Lower leg skin (tissue), 3 donors: ENCODE measurements around the gene TPRN.

Source experiments
- CTCF ChIP-seq, 3 donors: fragments of 450-650 bp; IDR thresholded peaks; one replicate each; pipeline ENCODE4 v1.5.1; 2016; ENCODE audit warnings: antibody characterized with exemption in 3 of 3, mild to moderate bottlenecking in 3 of 3, moderate library complexity in 2 of 3
- POLR2A ChIP-seq, 2 donors: fragments of 450-650 bp; IDR thresholded peaks; one replicate each; pipeline ENCODE4 v1.6.1; 2016 to 2017; ENCODE audit warnings: antibody characterized with exemption in 2 of 2, mild to moderate bottlenecking in 1 of 2, moderate library complexity in 1 of 2

GRCh38 chr9:137193771-137194170, 6.8 kb downstream of the TPRN start:
- TF ChIP-seq POLR2A (IDR thresholded peaks at IDR 0.05) (no peak), CTCF (IDR thresholded peaks at IDR 0.05) (no peak)
